VCaP (cell line): ENCODE data around the gene OSBPL6.

Experiments used
- H3K27ac ChIP-seq: fragments of 450-650 bp; 2 replicates; pipeline ENCODE4 v1.5.1; 2017
- TF ChIP-seq, protein P1 (sequence below): fragments of 450-650 bp; conservative IDR thresholded peaks from 2 replicates; pipeline ENCODE4 v1.5.1; 2017; ENCODE audit warnings: mild to moderate bottlenecking, moderate library complexity

OSBPL6 gene

DNA sequence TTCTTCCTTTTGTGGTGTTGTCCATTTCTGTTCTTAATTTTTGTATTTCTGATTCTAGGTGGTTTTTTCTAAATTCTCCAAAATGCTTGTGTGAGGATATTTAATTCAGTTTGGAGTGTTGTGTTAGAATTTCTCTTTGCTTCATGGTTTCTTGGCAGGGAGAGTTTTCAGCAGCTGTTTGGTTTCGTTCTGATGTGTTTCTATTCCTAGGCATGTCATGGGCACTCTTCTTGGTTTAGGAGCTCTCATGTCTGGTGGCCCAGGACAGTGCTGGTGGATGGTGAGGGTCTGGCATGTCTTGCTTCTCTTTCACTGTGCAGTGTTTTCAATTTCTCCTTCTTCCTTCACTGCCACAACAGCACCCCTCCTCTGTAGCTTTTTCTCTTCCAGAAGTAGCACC, 52.9 kb downstream of the OSBPL6 start:
- TF ChIP-seq, protein P1, sequence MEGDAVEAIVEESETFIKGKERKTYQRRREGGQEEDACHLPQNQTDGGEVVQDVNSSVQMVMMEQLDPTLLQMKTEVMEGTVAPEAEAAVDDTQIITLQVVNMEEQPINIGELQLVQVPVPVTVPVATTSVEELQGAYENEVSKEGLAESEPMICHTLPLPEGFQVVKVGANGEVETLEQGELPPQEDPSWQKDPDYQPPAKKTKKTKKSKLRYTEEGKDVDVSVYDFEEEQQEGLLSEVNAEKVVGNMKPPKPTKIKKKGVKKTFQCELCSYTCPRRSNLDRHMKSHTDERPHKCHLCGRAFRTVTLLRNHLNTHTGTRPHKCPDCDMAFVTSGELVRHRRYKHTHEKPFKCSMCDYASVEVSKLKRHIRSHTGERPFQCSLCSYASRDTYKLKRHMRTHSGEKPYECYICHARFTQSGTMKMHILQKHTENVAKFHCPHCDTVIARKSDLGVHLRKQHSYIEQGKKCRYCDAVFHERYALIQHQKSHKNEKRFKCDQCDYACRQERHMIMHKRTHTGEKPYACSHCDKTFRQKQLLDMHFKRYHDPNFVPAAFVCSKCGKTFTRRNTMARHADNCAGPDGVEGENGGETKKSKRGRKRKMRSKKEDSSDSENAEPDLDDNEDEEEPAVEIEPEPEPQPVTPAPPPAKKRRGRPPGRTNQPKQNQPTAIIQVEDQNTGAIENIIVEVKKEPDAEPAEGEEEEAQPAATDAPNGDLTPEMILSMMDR, result no peak

DNA sequence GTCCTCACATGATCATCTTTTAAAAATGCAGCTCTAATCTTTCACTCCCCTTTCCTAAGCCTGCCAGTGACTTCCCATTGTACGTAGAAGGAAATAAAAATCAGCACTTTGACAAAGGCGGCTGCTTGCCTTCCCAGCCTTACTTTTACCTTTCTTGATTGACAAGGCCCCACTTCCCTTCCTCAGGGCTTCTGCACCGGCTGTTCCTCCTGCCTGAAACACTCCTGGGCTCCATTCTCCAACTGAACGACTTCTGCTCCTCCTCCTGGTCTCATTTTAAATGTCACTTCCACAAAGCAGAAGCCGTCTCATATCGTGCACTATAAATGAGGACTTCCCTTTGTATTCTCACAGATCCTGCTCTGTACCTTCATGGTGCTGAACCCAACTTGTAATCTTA, 56.1 kb downstream of the OSBPL6 start:
- no peak overlapping the region for H3K27ac ChIP-seq
- TF ChIP-seq, protein P1, result no peak

More for the DNA sequence above, 52.9 kb downstream of the OSBPL6 start:
- no peak overlapping the region for H3K27ac ChIP-seq

DNA sequence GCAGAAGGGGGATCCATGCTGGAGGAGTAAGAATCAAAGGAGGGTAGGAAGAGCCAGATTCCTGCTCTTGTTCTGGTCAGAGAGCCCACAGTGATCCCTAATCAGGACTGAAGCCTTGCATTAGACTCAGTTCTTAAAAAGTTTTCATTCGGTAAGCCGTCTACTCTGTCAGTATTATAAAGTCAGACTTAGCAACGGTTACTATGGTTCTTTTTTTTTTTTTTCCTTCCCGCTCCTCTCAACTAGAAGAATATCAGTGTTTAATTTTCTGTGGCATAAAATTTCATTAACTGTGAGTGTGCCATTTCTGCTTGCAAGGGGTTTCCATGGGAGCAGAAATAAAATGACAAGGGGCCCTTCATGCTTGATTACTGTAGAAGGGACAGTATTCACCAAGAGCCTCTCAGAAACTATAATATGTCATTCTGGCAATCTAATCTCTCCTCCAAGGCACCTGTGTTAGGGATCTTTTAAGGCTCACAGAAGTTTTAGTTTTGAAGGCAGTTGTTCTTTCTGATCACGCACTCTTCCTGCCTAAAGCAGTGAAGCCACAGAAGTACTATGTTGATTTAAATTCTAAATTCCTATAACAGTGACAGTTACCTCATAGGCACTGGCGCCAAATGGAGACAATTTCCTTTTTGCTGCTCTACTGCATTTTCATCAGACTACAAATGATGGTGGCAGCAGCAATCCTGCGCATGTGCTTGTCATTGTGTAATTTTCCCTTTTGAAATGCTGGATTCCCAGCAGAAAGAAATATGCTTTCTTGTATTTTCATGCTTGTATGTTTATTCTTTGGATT, 57.0 kb downstream of the OSBPL6 start:
- TF ChIP-seq, protein P1, result no peak
- no peak overlapping the region for H3K27ac ChIP-seq

DNA sequence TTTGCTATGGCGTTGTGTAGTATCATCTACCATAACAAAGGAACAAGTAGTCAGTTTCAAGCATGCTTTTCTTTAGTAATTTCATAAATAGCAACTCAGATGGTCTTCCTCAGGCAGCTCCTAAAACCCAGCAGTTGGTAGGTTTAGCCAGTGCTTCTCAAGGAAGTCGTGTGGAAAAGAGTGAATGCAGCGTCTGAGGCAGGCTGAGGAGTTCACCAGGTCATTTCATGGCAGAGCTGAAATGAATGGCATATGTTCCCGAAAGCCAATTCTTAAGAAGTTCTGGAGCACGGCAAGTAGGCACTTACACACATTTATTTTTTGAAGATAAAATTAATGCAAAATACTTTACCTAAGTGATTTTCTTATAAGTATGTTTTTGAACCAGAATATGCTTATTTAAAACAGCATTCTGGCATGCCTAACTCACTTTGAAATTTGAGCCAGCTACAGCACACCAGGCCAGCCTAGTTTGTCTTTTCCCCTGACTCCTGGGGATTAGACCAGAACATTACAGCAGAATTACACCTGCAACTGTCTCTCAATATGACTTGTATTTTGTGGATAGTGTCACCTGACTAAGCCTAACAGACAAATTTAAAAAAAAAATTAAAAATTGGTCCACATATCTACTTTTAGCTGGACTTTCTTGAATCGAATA, 62.2 kb downstream of the OSBPL6 start:
- H3K27ac ChIP-seq, result no peak overlapping the region
- TF ChIP-seq, protein P1, result no peak

DNA sequence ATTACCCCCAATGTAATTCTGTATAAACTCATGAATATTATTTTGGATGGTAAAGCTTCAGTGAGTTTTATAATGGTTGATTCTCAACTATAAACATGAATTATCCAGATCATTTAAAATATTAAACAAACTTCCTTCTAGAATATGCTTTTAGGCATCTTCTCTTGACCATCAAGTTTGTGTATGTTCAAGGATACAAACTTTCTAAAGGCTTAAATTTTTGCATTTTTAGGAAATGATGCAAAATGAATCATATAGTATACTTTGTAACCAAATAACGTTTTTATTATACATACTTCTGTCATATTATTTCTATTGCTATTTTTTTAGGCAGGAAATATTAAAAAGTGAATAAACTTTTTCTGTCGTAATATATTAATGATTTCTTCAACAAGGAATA, 62.8 kb downstream of the OSBPL6 start:
- TF ChIP-seq, protein P1, result no peak
- H3K27ac ChIP-seq, result no peak overlapping the region

DNA sequence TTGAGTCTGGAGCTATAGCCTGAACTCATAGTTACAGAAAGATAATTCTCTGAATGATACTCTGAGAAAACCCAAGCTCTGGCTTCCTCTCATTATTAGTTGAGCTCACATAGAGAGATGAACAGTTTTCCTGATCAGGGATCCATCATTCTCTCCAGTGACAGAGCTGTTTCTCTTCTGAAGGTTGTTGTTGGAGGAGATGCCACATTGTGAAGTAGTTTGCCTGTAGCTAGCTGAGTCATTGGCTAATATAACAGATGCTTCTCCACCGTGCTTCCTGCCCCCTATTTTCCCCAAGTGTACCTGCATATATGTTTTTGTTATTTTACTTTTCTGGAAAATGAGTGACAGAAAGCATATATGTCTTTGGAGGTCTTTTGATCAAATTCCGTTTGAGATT, 64.6 kb downstream of the OSBPL6 start:
- no peak overlapping the region for H3K27ac ChIP-seq
- TF ChIP-seq, protein P1, result no peak

DNA sequence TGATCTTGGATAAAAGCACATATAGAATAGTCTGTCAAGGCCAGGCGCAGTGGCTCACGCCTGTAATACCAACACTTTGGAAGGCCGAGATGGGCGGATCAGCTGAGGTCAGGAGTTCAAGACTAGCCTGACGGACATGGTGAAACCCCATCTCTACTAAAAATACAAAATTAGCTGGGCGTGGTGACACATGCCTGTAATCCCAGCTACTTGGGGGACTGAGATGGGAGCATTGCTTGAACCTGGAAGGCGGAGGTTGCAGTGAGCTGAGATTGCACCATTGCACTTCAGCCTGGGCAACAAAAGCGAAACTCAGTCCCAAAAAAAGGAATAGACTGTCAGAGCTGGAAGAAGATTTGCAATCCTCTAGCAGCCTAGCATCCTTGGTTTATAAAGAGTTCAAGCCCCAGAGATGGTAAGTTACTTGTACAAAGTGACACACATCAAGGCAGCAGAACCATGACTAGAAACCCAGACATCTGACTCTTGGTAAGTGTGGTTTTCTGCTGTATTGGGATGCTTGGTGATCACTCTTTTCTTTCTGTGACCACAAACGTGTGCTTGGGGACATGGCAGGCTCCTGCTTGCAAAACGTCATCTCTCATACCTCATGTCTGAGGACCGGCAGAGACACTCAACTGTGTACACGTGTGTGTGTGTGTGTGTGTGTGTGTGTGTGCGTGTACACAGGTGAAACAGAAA, 69.0 kb downstream of the OSBPL6 start:
- TF ChIP-seq, protein P1, result no peak
- H3K27ac ChIP-seq, result no peak overlapping the region
